DMS153 treated with DMSO at 0.1 percent for 48 hours (cell line): Measurements from ENCODE around the gene CA5A.
"Not testable (repeated sequence)": the region's sequence is repeated elsewhere in the genome, so short reads cannot be mapped to it uniquely, and the experiment has no call there.

ENCODE experiments used
- DNase-seq: peaks from one replicate; lab custom pipeline; 2025; ENCODE audit not compliant: unreplicated experiment; lab: John Stamatoyannopoulos, UW

The CA5A gene

GRCh38 chr16:87949071-87949744 is 12.9 kb upstream of the CA5A start:
- no peak for DNase-seq

- DNase-seq: no peak
Observed at GRCh38 chr16:87948735-87949070, 12.4 kb upstream of the CA5A start.

GRCh38 chr16:87948119-87948545 is 11.8 kb upstream of the CA5A start:
- DNase-seq: no peak

- peak; percentile 35 for DNase-seq
Observed at GRCh38 chr16:87947356-87948118, 11.2 kb upstream of the CA5A start.

- DNase-seq: no peak
Observed at GRCh38 chr16:87946596-87947347, 10.4 kb upstream of the CA5A start.

GRCh38 chr16:87945351-87946042 is 9.2 kb upstream of the CA5A start:
- DNase-seq: peak; percentile 57

GRCh38 chr16:87942680-87943079 is 6.4 kb upstream of the CA5A start:
- no peak for DNase-seq

- no peak for DNase-seq
Observed at GRCh38 chr16:87939562-87940423, 3.5 kb upstream of the CA5A start.

- no peak for DNase-seq
Observed at GRCh38 chr16:87938412-87938949, 2.2 kb upstream of the CA5A start.

GRCh38 chr16:87937231-87937542 is 858 bp upstream of the CA5A start:
- DNase-seq: not testable (repeated sequence)

GRCh38 chr16:87936016-87936374 is 334 bp downstream of the CA5A start:
- not testable (repeated sequence) for DNase-seq

GRCh38 chr16:87934752-87935425 is 1.4 kb downstream of the CA5A start:
- not testable (repeated sequence) for DNase-seq

- no peak for DNase-seq
Observed at GRCh38 chr16:87933140-87933495, 3.2 kb downstream of the CA5A start.

GRCh38 chr16:87932475-87933139 is 3.7 kb downstream of the CA5A start:
- not testable (repeated sequence) for DNase-seq

GRCh38 chr16:87931504-87931903 is 4.8 kb downstream of the CA5A start:
- DNase-seq: peak; percentile 41

- no peak for DNase-seq
Observed at GRCh38 chr16:87930456-87930855, 5.9 kb downstream of the CA5A start.

GRCh38 chr16:87929986-87930385 is 6.3 kb downstream of the CA5A start:
- DNase-seq: no peak

- peak; percentile 4 for DNase-seq
Observed at GRCh38 chr16:87927195-87927562, 9.2 kb downstream of the CA5A start.
